GM10266 (cell line): ENCODE data around the gene PKNOX2.
"Not testable (repeated sequence)": the region's sequence is repeated elsewhere in the genome, so short reads cannot be mapped to it uniquely, and the experiment has no call there.

Experiments
- DNase-seq: peaks from one replicate; pipeline ENCODE4 v3.0.0; 2012; ENCODE audit errors: extremely low spot score
- CTCF ChIP-seq: IDR thresholded peaks from 2 replicates; pipeline ENCODE4 v1.5.1; 2012; ENCODE audit warnings: mild to moderate bottlenecking, low read depth; ENCODE audit not compliant: control insufficient read depth, insufficient read depth; ENCODE audit errors: missing control alignments

The PKNOX2 gene

GRCh38 chr11:125214601-125215565 is 50.3 kb downstream of the PKNOX2 start:
- DNase-seq, result no peak
- TF ChIP-seq CTCF, result no peak

- DNase-seq, result no peak
- TF ChIP-seq CTCF, result no peak
These were observed 51.4 kb downstream of the PKNOX2 start for GRCh38 chr11:125215976-125216375.

GRCh38 chr11:125218336-125218735 is 53.8 kb downstream of the PKNOX2 start:
- TF ChIP-seq CTCF, result no peak
- no peak for DNase-seq

GRCh38 chr11:125221461-125221860 is 56.9 kb downstream of the PKNOX2 start:
- no peak for DNase-seq

GRCh38 chr11:125222494-125222893 is 57.9 kb downstream of the PKNOX2 start:
- TF ChIP-seq CTCF, result no peak

More at GRCh38 chr11:125221461-125221860, 56.9 kb downstream of the PKNOX2 start:
- no peak for TF ChIP-seq CTCF

GRCh38 chr11:125223161-125223560 is 58.6 kb downstream of the PKNOX2 start:
- not testable (repeated sequence) for DNase-seq

More at GRCh38 chr11:125222494-125222893, 57.9 kb downstream of the PKNOX2 start:
- DNase-seq, result no peak

GRCh38 chr11:125223901-125224361 is 59.4 kb downstream of the PKNOX2 start:
- DNase-seq, result no peak
- TF ChIP-seq CTCF, result no peak
